T-helper 17 cell (primary cell): ENCODE measurements around the gene MLLT10. TPM values are rescaled to one million over a fixed set of nuclear protein-coding genes. Genes with fewer than 3 reads are reported as not detected.

Experiments used
- total RNA-seq, 4 donors: library from RNA in 2 of 4; stranded (reverse) in 2 of 4; gene quantifications; one replicate each; pipeline ENCODE4 v1.2.3 and lab custom pipeline; 2022 to 2026

MLLT10 gene
- total RNA-seq, 2 donors from 2014 or later = 68.6 to 72.0 TPM

Other genes with a start within 250 kb of the MLLT10 start
- under 1 TPM; 0.34 to 0.37 TPM for gene SKIDA1, start 8.6 kb upstream of the MLLT10 start, total RNA-seq